HepG2 (cell line): Measurements from ENCODE around the gene DNAJC8. TPM values are rescaled to one million over a fixed set of nuclear protein-coding genes. Genes with fewer than 3 reads are reported as not detected.

ENCODE experiments used
- AGO2 ChIP-seq: fragments of 200-400 bp; formaldehyde crosslinking; optimal IDR thresholded peaks from 2 replicates; pipeline ENCODE3; 2017; ENCODE audit warnings: mild to moderate bottlenecking, low read depth, low read length, moderate library complexity
- ELF3 ChIP-seq: IDR thresholded peaks from 2 replicates; pipeline ENCODE4 v1.6.1; 2016; ENCODE audit warnings: missing genetic modification reagents, missing compliant biosample characterization
- HES4 ChIP-seq: sonication (generic); formaldehyde crosslinking; IDR thresholded peaks from 2 replicates; pipeline ENCODE4 v1.9.0; 2021; ENCODE audit warnings: mild to moderate bottlenecking, missing genetic modification reagents, borderline replicate concordance
- NFE2L1 ChIP-seq: sonication (generic); formaldehyde crosslinking; IDR thresholded peaks from 2 replicates; pipeline ENCODE4 v1.4.0; 2020; ENCODE audit warnings: missing genetic modification reagents, mild to moderate bottlenecking, borderline replicate concordance
- PRDM15 ChIP-seq: sonication (generic); formaldehyde crosslinking; IDR thresholded peaks from 2 replicates; pipeline ENCODE4 v1.4.0; 2020; ENCODE audit warnings: missing genetic modification reagents
- PREB ChIP-seq: sonication (generic); formaldehyde crosslinking; IDR thresholded peaks from 2 replicates; pipeline ENCODE4 v1.4.0; 2020; ENCODE audit warnings: missing genetic modification reagents
- YEATS2 ChIP-seq: sonication (generic); formaldehyde crosslinking; IDR thresholded peaks from 2 replicates; pipeline ENCODE4 v1.4.0; 2020; ENCODE audit warnings: missing genetic modification reagents, borderline replicate concordance
- ZFP36L1 ChIP-seq: sonication (generic); formaldehyde crosslinking; IDR thresholded peaks from 2 replicates; pipeline ENCODE4 v1.8.0; 2022; ENCODE audit warnings: mild to moderate bottlenecking, missing genetic modification reagents, moderate library complexity
- ZNF839 ChIP-seq: sonication (generic); formaldehyde crosslinking; IDR thresholded peaks from 2 replicates; pipeline ENCODE4 v1.4.0; 2020; ENCODE audit warnings: missing genetic modification reagents, mild to moderate bottlenecking, borderline replicate concordance
- polyA plus RNA-seq, 8 experiments: library from polyadenylated mRNA; depleted of rRNA in 3 of 8; stranded (reverse) in 7 of 8; unstranded in 1 of 8; fragments of >200 nt; fragmentation: Illumina TruSeq in 4 of 8; extraction: Trizol in 4 of 8; gene quantifications; 2 replicates each; pipeline versions ENCODE4 v1.2.1 to v1.2.3, GENCODE V29; 2011 to 2016; ENCODE audit warnings: low read depth in 4 of 8, missing spikeins in 1 of 8, mixed read lengths in 1 of 8; ENCODE audit not compliant: insufficient read depth in 1 of 8
- total RNA-seq, 5 experiments: library from RNA; depleted of rRNA; stranded (reverse); fragments of >200 nt; fragmentation: Illumina TruSeq; extraction: Trizol; gene quantifications; 2 replicates each; pipeline ENCODE4 v1.2.3, GENCODE V29; 2016; ENCODE audit warnings: low read depth in 1 of 5
- TF ChIP-seq, protein P1 (sequence below): IDR thresholded peaks from 2 replicates; pipeline ENCODE4 v1.6.1; 2018; ENCODE audit warnings: missing genetic modification reagents, mild to moderate bottlenecking, missing compliant biosample characterization
- TF ChIP-seq, protein P2 (sequence below): sonication (generic); formaldehyde crosslinking; IDR thresholded peaks from 2 replicates; pipeline ENCODE4 v1.4.0; 2020; ENCODE audit warnings: missing genetic modification reagents

Gene DNAJC8
- total and polyA plus RNA-seq, 2 of the 13 experiments (the other 11 are each of a cell fraction or from before 2014, with no cell fraction given): 54.5 to 126 TPM

GRCh38 chr1:28259252-28259933, 26.6 kb upstream of the DNAJC8 start, which contains the start of gene SESN2 (continued):
- TF ChIP-seq, protein P1, sequence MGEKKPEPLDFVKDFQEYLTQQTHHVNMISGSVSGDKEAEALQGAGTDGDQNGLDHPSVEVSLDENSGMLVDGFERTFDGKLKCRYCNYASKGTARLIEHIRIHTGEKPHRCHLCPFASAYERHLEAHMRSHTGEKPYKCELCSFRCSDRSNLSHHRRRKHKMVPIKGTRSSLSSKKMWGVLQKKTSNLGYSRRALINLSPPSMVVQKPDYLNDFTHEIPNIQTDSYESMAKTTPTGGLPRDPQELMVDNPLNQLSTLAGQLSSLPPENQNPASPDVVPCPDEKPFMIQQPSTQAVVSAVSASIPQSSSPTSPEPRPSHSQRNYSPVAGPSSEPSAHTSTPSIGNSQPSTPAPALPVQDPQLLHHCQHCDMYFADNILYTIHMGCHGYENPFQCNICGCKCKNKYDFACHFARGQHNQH (CRISPR knock-in tag): peak; percentile 64
- peak; percentile 43; the same call in 1 of the 2 replicates for TF ChIP-seq PRDM15
- TF ChIP-seq ELF3 (CRISPR knock-in tag): peak; percentile 47
- no peak for TF ChIP-seq PREB (CRISPR knock-in tag)
- no peak for TF ChIP-seq NFE2L1 (CRISPR knock-in tag)
- peak; percentile 85; the same call in 1 of the 2 replicates for TF ChIP-seq HES4
- TF ChIP-seq YEATS2: no peak
- TF ChIP-seq AGO2: peak; percentile 68
- TF ChIP-seq, protein P2, sequence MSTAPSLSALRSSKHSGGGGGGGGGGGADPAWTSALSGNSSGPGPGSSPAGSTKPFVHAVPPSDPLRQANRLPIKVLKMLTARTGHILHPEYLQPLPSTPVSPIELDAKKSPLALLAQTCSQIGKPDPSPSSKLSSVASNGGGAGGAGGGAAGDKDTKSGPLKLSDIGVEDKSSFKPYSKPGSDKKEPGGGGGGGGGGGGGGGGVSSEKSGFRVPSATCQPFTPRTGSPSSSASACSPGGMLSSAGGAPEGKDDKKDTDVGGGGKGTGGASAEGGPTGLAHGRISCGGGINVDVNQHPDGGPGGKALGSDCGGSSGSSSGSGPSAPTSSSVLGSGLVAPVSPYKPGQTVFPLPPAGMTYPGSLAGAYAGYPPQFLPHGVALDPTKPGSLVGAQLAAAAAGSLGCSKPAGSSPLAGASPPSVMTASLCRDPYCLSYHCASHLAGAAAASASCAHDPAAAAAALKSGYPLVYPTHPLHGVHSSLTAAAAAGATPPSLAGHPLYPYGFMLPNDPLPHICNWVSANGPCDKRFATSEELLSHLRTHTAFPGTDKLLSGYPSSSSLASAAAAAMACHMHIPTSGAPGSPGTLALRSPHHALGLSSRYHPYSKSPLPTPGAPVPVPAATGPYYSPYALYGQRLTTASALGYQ: no peak
- TF ChIP-seq ZNF839 (CRISPR knock-in tag): no peak
- TF ChIP-seq ZFP36L1 (CRISPR knock-in tag): 0 out of 2 replicates have a peak, but pooled peaks have one; percentile 67
